ENCODE data around the gene ELAPOR1. TPM values are rescaled to one million over a fixed set of nuclear protein-coding genes. Genes with fewer than 3 reads are reported as not detected.
A peak's percentile ranks its signal among the peaks of the same experiment; 100 is the strongest.

Gene ELAPOR1
- total RNA-seq, 2 donors from 2014 or later: 9.4 to 10.2 TPM

DNA sequence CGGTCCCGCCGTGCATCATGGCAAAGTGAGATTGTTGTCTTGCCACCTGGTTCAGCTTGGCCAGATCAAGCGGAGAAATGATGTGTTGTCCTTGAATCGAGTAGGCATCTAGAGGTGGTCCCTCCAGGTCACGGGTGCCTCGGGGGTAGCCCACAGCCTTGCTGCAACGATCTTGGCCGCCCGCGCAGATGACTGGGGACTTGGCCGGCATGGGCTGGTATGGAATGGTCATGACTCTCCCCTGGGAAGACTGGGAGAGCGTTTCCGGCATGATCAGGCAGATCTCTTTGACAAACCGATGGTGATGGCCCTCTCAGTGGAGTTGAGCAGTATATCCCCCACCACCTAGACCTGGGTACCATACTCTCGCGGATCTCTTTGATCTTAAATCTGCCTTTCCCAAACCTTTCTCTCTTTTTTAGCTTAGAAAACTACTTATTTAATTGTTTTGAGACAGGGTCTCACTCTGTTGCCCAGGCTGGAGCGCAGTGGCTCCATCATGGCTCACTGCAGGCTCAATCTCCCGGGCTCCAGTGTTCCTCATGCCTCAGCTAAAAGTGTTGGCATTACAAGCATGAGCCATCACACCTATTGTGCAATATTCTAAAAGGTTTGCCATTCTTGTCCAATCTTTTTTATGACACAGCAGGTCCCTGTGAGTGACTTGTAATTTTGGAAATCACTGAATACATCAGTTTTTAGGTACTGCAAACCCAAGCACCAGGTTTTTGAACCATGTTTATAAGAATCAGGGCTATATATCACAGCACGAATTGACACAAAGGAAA, 9.4 kb upstream of the ELAPOR1 start:
- ATAC-seq (replicated peaks in 1 of 2): no peak
- Mint-ChIP-seq H3K27me3 (ENCODE audit: low read depth) (no peaks in the 10 kb centered on the region), H3K9me3 (no peaks in the 10 kb centered on the region), H3K27ac (no peak overlapping the region), H3K36me3 (ENCODE audit: insufficient read depth in 2 of 2) (peaks cover 2 to 7% of the 10 kb centered on the region in 2 donors), H3K4me1 (ENCODE audit: low read depth) (peaks cover 17% of the 10 kb centered on the region), H3K4me3 (no peak overlapping the region)
- DNase-seq: no peak

GRCh38 chr1:109105881-109106280, 8.0 kb upstream of the ELAPOR1 start:
- peaks cover 0 to 3% of the 10 kb centered on the region in 2 donors for H3K36me3 Mint-ChIP-seq (ENCODE audit: insufficient read depth in 2 of 2)
- no peak overlapping the region for H3K4me3 Mint-ChIP-seq
- DNase-seq (no peak), ATAC-seq (replicated peaks in 1 of 2) (no peak)
- no peak overlapping the region for H3K27ac Mint-ChIP-seq
- no peaks in the 10 kb centered on the region for H3K27me3 Mint-ChIP-seq (ENCODE audit: low read depth)
- peaks cover 25% of the 10 kb centered on the region for H3K4me1 Mint-ChIP-seq (ENCODE audit: low read depth)
- H3K9me3 Mint-ChIP-seq: no peaks in the 10 kb centered on the region

DNA sequence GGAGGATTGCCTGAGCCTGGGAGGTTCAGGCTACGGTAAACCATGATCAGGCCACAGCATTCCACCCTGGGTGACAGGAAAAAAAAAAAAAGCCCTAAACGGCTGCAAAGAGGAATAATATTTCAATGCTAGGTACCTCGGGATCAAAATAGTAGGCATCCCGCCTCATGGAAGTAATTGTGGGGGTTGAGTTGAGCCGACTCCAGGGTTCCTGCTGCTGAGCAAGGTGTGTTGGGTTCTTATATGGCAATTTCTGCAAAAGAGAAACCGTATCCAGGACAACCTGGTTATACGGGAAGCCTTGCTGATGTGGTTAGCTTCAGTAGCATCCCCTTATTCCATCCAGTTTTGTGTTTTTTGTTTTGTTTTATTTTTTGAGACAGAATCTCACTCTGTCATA, 6.1 kb upstream of the ELAPOR1 start:
- H3K9me3 Mint-ChIP-seq: no peaks in the 10 kb centered on the region
- DNase-seq (no peak), ATAC-seq (replicated peaks in 1 of 2) (no peak)
- H3K27ac Mint-ChIP-seq: no peak overlapping the region
- peaks cover 0 to 2% of the 10 kb centered on the region in 2 donors for H3K36me3 Mint-ChIP-seq (ENCODE audit: insufficient read depth in 2 of 2)
- H3K4me1 Mint-ChIP-seq (ENCODE audit: low read depth): peaks cover 18% of the 10 kb centered on the region
- H3K27me3 Mint-ChIP-seq (ENCODE audit: low read depth): peaks cover 8% of the 10 kb centered on the region
- no peak overlapping the region for H3K4me3 Mint-ChIP-seq

DNA sequence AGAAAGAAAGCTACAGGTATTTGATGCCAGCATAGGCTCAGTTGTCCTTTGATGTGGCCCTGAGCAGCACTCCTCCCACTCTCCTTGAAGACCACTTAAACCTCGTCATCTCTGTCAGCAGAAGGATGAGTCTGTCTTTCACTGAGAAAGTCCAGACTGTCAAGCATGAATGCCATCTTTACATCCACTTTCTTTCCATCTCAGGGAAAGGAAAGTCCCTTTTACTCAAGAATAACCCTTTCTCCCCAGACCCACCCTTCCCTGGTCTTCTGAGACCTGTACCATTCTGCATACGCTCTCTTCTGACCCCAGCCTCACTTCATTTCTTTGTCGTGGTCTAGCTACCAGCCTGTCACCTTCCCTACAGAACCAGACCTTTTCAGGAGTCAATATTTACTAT, 4.0 kb upstream of the ELAPOR1 start:
- peaks cover 21% of the 10 kb centered on the region for H3K27me3 Mint-ChIP-seq (ENCODE audit: low read depth)
- H3K4me1 Mint-ChIP-seq (ENCODE audit: low read depth): peaks cover 34% of the 10 kb centered on the region
- no peak for DNase-seq
- H3K36me3 Mint-ChIP-seq (ENCODE audit: insufficient read depth in 2 of 2): peaks cover 0 to 3% of the 10 kb centered on the region in 2 donors
- H3K27ac Mint-ChIP-seq: no peak overlapping the region
- peak; percentile 3 to 16 for ATAC-seq (replicated peaks in 1 of 2)
- no peaks in the 10 kb centered on the region for H3K9me3 Mint-ChIP-seq
- no peak overlapping the region for H3K4me3 Mint-ChIP-seq

DNA sequence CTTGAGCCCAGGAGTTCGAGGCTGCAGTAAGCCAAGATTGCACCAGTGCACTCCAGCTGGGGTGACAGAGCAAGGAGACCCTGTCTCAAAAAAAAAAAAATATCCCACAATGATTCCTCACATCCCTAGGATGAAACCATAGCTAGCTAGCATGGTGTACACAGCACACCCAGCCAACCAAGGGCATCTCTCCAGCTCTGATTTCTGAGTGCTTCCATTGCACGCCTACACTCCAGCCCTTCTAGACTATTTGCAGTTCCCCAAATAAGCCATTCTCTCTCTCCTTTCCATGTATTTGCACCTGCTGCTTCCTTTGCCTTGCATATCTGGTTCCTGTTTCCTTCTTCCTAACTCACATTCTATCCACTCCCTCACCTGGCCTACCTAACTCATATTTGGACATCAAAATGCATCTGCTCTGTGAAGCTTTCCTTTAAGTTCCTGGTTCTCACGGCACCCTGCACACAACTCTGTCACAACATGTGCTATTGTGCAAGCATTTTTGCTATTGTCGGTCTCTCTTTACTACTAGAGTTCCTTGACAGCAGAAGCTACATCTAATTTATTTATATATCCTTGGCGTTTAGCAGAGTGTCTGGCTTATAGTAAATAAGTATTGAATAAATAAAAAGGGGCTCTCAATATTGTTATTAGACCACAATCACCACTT, 2.4 kb upstream of the ELAPOR1 start:
- Mint-ChIP-seq H3K9me3 (no peaks in the 10 kb centered on the region), H3K36me3 (ENCODE audit: insufficient read depth in 2 of 2) (peaks cover 0 to 3% of the 10 kb centered on the region in 2 donors), H3K27me3 (ENCODE audit: low read depth) (peaks cover 21% of the 10 kb centered on the region), H3K4me3 (no peak overlapping the region), H3K27ac (no peak overlapping the region), H3K4me1 (ENCODE audit: low read depth) (peaks cover 49% of the 10 kb centered on the region)
- ATAC-seq (replicated peaks in 1 of 2) (no peak), DNase-seq (no peak)

GRCh38 chr1:109112056-109112651, 1.8 kb upstream of the ELAPOR1 start:
- no peaks in the 10 kb centered on the region for H3K9me3 Mint-ChIP-seq
- no peak for ATAC-seq (replicated peaks in 1 of 2)
- no peak overlapping the region for H3K27ac Mint-ChIP-seq
- peaks cover 21% of the 10 kb centered on the region for H3K27me3 Mint-ChIP-seq (ENCODE audit: low read depth)
- peaks cover 0 to 3% of the 10 kb centered on the region in 2 donors for H3K36me3 Mint-ChIP-seq (ENCODE audit: insufficient read depth in 2 of 2)
- H3K4me1 Mint-ChIP-seq (ENCODE audit: low read depth): peaks cover 55% of the 10 kb centered on the region
- no peak for DNase-seq
- H3K4me3 Mint-ChIP-seq: peak overlapping the region; percentile 91 to 97

- DNase-seq: peak; percentile 88 to 92
- Mint-ChIP-seq H3K27ac (peak overlapping the region; percentile 88), H3K36me3 (ENCODE audit: insufficient read depth in 2 of 2) (peaks cover 0 to 3% of the 10 kb centered on the region in 2 donors), H3K9me3 (no peaks in the 10 kb centered on the region), H3K4me3 (peak overlapping the region; percentile 91 to 97), H3K4me1 (ENCODE audit: low read depth) (peaks cover 59% of the 10 kb centered on the region), H3K27me3 (ENCODE audit: low read depth) (peaks cover 21% of the 10 kb centered on the region)
- ATAC-seq (replicated peaks in 1 of 2): peak; percentile 53 to 67
Observed at GRCh38 chr1:109112652-109113285, 1.1 kb upstream of the ELAPOR1 start.

GRCh38 chr1:109114342-109114674, 393 bp downstream of the ELAPOR1 start:
- Mint-ChIP-seq H3K27ac (no peak overlapping the region), H3K36me3 (ENCODE audit: insufficient read depth in 2 of 2) (peaks cover 0 to 3% of the 10 kb centered on the region in 2 donors), H3K9me3 (no peaks in the 10 kb centered on the region), H3K4me3 (peak overlapping the region; percentile 85 to 97), H3K4me1 (ENCODE audit: low read depth) (peaks cover 59% of the 10 kb centered on the region), H3K27me3 (ENCODE audit: low read depth) (peaks cover 21% of the 10 kb centered on the region)
- DNase-seq (no peak), ATAC-seq (replicated peaks in 1 of 2) (no peak)

DNA sequence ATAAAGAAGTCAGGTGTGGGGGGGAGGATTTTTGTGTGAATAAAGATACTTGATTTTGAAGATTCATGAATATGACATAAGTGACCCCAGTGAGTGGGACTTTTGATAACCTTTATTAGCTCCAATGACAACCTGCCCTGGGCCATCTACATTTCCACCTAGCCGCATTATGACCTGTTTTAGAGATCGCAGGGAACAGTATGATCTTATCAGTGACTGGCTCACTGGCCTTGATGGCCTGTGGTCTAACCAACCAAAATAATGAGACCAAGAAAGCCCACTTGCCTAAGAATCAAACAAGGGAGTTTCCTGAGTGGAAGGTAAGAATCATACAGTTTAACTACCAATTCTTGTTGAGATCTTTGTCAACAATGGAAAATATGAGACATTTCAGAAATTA, 1.8 kb downstream of the ELAPOR1 start:
- Mint-ChIP-seq H3K4me1 (ENCODE audit: low read depth) (peaks cover 50% of the 10 kb centered on the region), H3K4me3 (peak overlapping the region in 1 of 2 donors; percentile 37), H3K27ac (peak overlapping the region; percentile 20), H3K9me3 (no peaks in the 10 kb centered on the region), H3K36me3 (ENCODE audit: insufficient read depth in 2 of 2) (peaks cover 0 to 3% of the 10 kb centered on the region in 2 donors), H3K27me3 (ENCODE audit: low read depth) (peaks cover 21% of the 10 kb centered on the region)
- ATAC-seq (replicated peaks in 1 of 2) (peak; percentile 39 to 45), DNase-seq (peak; percentile 21 to 34)

DNA sequence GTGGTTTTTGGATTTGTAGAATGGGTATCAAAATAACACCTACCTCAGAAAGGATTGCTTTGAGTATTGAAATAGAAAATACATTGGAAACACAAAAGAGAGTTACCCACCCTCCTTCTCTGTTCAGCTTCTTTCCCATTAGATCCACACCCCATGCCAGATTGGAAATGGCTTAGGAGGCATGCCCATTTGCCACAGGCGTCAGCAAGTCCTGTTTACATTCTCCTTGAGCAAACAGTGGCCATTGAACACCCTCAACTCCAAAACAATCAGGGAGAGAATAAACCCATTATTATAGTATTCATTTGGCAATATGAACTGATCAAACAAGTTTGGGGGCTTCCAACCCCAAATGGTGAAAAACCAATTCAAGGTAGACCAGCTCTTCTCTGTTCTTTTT, 2.4 kb downstream of the ELAPOR1 start:
- Mint-ChIP-seq H3K27ac (peak overlapping the region; percentile 20), H3K27me3 (ENCODE audit: low read depth) (peaks cover 21% of the 10 kb centered on the region), H3K4me1 (ENCODE audit: low read depth) (peaks cover 50% of the 10 kb centered on the region), H3K9me3 (no peaks in the 10 kb centered on the region), H3K4me3 (peak overlapping the region; percentile 7 to 37), H3K36me3 (ENCODE audit: insufficient read depth in 2 of 2) (peaks cover 0 to 3% of the 10 kb centered on the region in 2 donors)
- ATAC-seq (replicated peaks in 1 of 2): no peak
- no peak for DNase-seq

DNA sequence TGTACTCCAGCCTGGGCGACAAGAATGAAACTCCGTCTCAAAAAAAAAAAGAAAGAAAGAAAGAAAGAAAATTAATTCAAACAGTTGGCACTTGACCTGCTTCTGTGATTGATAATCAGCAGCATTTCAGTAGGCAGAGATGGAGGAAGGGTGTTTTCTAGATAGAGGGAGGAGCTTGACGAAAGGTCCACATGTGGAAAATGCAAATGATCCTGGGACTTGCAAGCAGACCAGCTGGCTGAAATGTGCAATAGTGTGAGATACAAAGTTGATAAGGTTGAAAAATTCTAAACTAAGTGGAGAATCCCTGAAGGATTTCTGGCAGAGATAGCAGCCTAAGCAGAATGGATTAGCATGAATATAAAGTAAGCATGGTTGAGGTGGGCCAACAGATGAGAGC, 4.2 kb downstream of the ELAPOR1 start:
- Mint-ChIP-seq H3K4me3 (no peak overlapping the region), H3K27me3 (ENCODE audit: low read depth) (peaks cover 10% of the 10 kb centered on the region), H3K36me3 (ENCODE audit: insufficient read depth in 2 of 2) (peaks cover 0 to under 1% of the 10 kb centered on the region in 2 donors), H3K27ac (no peak overlapping the region), H3K9me3 (no peaks in the 10 kb centered on the region), H3K4me1 (ENCODE audit: low read depth) (peaks cover 39% of the 10 kb centered on the region)
- DNase-seq (no peak), ATAC-seq (replicated peaks in 1 of 2) (no peak)

DNA sequence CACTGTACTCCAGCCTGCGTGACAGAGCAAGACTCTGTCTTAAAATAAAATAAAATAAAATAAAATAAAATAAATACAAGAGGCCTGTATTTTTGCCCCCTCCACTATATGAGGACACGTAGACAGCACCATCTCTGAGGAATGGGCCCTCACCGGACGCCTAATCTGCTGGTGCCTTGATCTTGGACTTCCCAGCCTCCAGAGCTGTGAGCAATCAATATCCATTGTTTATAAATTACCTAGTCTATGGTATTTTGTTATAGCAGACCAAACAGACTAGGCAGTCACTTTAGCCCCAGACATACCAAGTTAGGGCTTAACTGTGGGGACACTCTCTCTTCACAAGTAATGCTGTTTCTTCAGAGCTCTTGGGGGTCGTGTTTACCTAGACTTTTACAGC, 6.4 kb downstream of the ELAPOR1 start:
- H3K4me1 Mint-ChIP-seq (ENCODE audit: low read depth): peaks cover 22% of the 10 kb centered on the region
- H3K9me3 Mint-ChIP-seq: no peaks in the 10 kb centered on the region
- no peak overlapping the region for H3K27ac Mint-ChIP-seq
- no peaks in the 10 kb centered on the region for H3K36me3 Mint-ChIP-seq (ENCODE audit: insufficient read depth in 2 of 2)
- H3K27me3 Mint-ChIP-seq (ENCODE audit: low read depth): no peaks in the 10 kb centered on the region
- H3K4me3 Mint-ChIP-seq: no peak overlapping the region
- DNase-seq: no peak
- ATAC-seq (replicated peaks in 1 of 2): no peak

DNA sequence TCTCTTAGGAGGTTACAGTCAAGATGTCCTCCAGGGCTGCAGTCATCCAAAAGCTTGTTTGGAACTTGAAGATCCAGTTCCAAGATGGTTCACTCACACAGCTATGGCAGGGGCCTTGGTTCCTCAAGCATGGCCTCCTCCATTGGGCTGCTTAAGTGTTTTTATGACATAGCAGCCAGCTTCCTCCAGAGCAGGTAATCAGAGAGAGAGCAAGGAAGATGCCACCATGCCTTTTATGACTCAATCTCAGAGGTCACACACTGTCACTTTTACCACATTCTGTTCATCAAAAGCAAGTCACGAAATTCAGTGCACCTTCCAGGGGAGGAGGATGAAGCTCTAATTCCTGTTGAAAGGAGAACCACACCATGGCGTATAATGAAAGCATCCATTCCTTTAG, 17.1 kb downstream of the ELAPOR1 start:
- Mint-ChIP-seq H3K9me3 (no peaks in the 10 kb centered on the region), H3K27me3 (ENCODE audit: low read depth) (no peaks in the 10 kb centered on the region), H3K27ac (no peak overlapping the region), H3K36me3 (ENCODE audit: insufficient read depth in 2 of 2) (no peaks in the 10 kb centered on the region), H3K4me1 (ENCODE audit: low read depth) (peaks cover 20% of the 10 kb centered on the region), H3K4me3 (no peak overlapping the region)
- ATAC-seq (replicated peaks in 1 of 2): peak; percentile 52 to 62
- no peak for DNase-seq

All from activated T-cell treated with anti-CD3 and anti-CD28 coated beads, Interleukin-2, amount 50 U/mL, for 72 hours (primary cell).